SKM-1 treated with dmso at 0.1 percent for 144 hours (cell line): ENCODE measurements around the gene CXCL14.

Experiments
- DNase-seq: peaks from one replicate; lab custom pipeline; 2025; ENCODE audit not compliant: unreplicated experiment; lab: John Stamatoyannopoulos, UW

Gene CXCL14

GRCh38 chr5:135596788-135597187, 18.0 kb upstream of the CXCL14 start:
- DNase-seq: no peak

- no peak for DNase-seq
Observed at GRCh38 chr5:135596157-135596763, 17.5 kb upstream of the CXCL14 start.

- no peak for DNase-seq
Observed at GRCh38 chr5:135594416-135594960, 15.7 kb upstream of the CXCL14 start.

GRCh38 chr5:135593886-135594285, 15.1 kb upstream of the CXCL14 start:
- peak; percentile 69 for DNase-seq

GRCh38 chr5:135593141-135593540, 14.3 kb upstream of the CXCL14 start:
- no peak for DNase-seq

- DNase-seq: no peak
Observed at GRCh38 chr5:135592312-135593045, 13.7 kb upstream of the CXCL14 start.

GRCh38 chr5:135591277-135591676, 12.5 kb upstream of the CXCL14 start:
- DNase-seq: no peak

GRCh38 chr5:135589152-135589551, 10.4 kb upstream of the CXCL14 start:
- peak; percentile 10 for DNase-seq

GRCh38 chr5:135587721-135588663, 9.2 kb upstream of the CXCL14 start:
- no peak for DNase-seq

GRCh38 chr5:135584918-135585317, 6.1 kb upstream of the CXCL14 start:
- DNase-seq: no peak

GRCh38 chr5:135584276-135584675, 5.5 kb upstream of the CXCL14 start:
- DNase-seq: no peak

- DNase-seq: no peak
Observed at GRCh38 chr5:135582099-135582781, 3.4 kb upstream of the CXCL14 start.

- DNase-seq: no peak
Observed at GRCh38 chr5:135578305-135578684, 496 bp downstream of the CXCL14 start.

- no peak for DNase-seq
Observed at GRCh38 chr5:135577421-135577820, 1.4 kb downstream of the CXCL14 start.

GRCh38 chr5:135576075-135576599, 2.7 kb downstream of the CXCL14 start:
- DNase-seq: no peak

GRCh38 chr5:135574493-135574892, 4.3 kb downstream of the CXCL14 start:
- no peak for DNase-seq

- DNase-seq: no peak
Observed at GRCh38 chr5:135571902-135572301, 6.9 kb downstream of the CXCL14 start.

GRCh38 chr5:135571066-135571609, 7.7 kb downstream of the CXCL14 start:
- DNase-seq: no peak

GRCh38 chr5:135570453-135570764, 8.4 kb downstream of the CXCL14 start:
- no peak for DNase-seq

GRCh38 chr5:135569755-135570452, 8.9 kb downstream of the CXCL14 start:
- peak; percentile 28 for DNase-seq
